Neural progenitor cell (in vitro differentiated cells): ENCODE results near the gene NETO2.

Experiments
- EZH2 ChIP-seq: fragments of 200-600 bp; sonication (generic); IDR thresholded peaks from 2 replicates; pipeline ENCODE4 v1.6.1; 2017; ENCODE audit warnings: antibody characterized with exemption, mild to moderate bottlenecking, moderate library complexity
- EZH2phosphoT487 ChIP-seq: fragments of 200-600 bp; sonication (generic); IDR thresholded peaks from 2 replicates; pipeline ENCODE4 v1.6.1; 2017; ENCODE audit warnings: antibody characterized with exemption
- TF ChIP-seq, protein P1 (sequence below): fragments of 200-600 bp; sonication (generic); IDR thresholded peaks from 2 replicates; pipeline ENCODE4 v1.5.1; 2017; ENCODE audit warnings: antibody characterized with exemption, mild to moderate bottlenecking

DNA sequence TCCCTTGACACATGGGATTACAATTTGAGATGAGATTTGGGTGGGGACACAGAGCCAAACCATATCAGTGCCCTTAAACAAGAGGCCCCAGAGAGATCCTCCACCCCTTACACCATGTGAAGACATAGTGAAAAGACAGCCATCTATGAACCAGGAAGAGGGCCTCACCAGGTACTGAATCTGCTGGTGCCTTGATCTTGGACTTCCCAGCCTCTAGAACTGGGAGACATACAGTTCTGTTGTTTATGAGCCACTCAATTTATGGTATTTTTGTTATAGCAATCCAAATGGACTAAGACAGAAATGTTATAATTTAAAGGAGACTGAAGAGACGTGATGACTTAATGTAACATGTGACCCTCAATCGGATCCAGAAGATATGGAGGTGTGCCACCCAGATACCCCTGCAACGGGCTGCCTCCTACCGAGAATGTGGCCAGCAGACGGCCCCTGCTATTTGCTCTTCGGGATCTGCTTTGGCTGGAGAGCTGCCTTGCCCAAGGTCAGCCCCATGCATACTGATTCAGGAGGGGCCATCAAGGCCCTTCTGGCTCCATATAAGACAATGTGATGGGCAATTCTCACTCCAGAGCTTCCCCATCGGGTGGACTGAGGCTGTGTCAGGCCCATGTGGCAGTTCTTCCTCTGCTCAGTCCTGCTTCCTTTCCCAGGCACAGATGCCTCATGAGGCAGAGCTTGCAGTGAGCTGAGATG is 80.6 kb downstream of the NETO2 start:
- TF ChIP-seq, protein P1, sequence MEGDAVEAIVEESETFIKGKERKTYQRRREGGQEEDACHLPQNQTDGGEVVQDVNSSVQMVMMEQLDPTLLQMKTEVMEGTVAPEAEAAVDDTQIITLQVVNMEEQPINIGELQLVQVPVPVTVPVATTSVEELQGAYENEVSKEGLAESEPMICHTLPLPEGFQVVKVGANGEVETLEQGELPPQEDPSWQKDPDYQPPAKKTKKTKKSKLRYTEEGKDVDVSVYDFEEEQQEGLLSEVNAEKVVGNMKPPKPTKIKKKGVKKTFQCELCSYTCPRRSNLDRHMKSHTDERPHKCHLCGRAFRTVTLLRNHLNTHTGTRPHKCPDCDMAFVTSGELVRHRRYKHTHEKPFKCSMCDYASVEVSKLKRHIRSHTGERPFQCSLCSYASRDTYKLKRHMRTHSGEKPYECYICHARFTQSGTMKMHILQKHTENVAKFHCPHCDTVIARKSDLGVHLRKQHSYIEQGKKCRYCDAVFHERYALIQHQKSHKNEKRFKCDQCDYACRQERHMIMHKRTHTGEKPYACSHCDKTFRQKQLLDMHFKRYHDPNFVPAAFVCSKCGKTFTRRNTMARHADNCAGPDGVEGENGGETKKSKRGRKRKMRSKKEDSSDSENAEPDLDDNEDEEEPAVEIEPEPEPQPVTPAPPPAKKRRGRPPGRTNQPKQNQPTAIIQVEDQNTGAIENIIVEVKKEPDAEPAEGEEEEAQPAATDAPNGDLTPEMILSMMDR = no peak
- no peak for TF ChIP-seq EZH2phosphoT487
- TF ChIP-seq EZH2 = no peak
